ENCODE results near the gene GNS. TPM values are rescaled to one million over a fixed set of nuclear protein-coding genes. Genes with fewer than 3 reads are reported as not detected.

The GNS gene
- total and polyA plus RNA-seq, 8 donors, result 7.1 to 66.0 (median 26.0) TPM

GRCh38 chr12:64670019-64670418, 89.2 kb downstream of the GNS start:
- H3K27me3 ChIP-seq, result no peaks in the 10 kb centered on the region
- H3K36me3 ChIP-seq, result no peaks in the 10 kb centered on the region
- H3K9me3 ChIP-seq, result no peaks in the 10 kb centered on the region
- ATAC-seq (no peak), FAIRE-seq (no peak), DNase-seq (no peak)
- WGBS, 2 donors, result 35 to 44% methylated on average over 4 of the region's 4 CpGs
- H3K4me3 ChIP-seq, result no peak overlapping the region
- no peak for TF ChIP-seq CTCF (IDR thresholded peaks at IDR 0.05)
- intact Hi-C loops (cut with DNase I), result loop anchor here in 1 of 3 donors (10.0 kb wide), 1 partner anchor 65 kb away; no protein-coding TSS in a partner anchor
- H3K4me1 ChIP-seq, result peaks cover 66 to 93% (median 84%) of the 10 kb centered on the region in 3 donors
- H3K27ac ChIP-seq, result peak overlapping the region in 2 of 4 donors; percentile 71 to 81

GRCh38 chr12:64669270-64669842, 89.8 kb downstream of the GNS start:
- H3K27ac ChIP-seq, result peak overlapping the region in 3 of 4 donors; percentile 11 to 79 (median 71)
- peaks cover 68 to 91% (median 87%) of the 10 kb centered on the region in 3 donors for H3K4me1 ChIP-seq
- no peak overlapping the region for H3K4me3 ChIP-seq
- H3K9me3 ChIP-seq, result no peaks in the 10 kb centered on the region
- peak in 1 of 4 donors; percentile 18 for ATAC-seq
- WGBS, 2 donors, result 32 to 34% methylated on average over 10 of the region's 10 CpGs
- no peak for FAIRE-seq
- H3K27me3 ChIP-seq, result no peaks in the 10 kb centered on the region
- peak in 3 of 6 donors; percentile 29 to 67 (median 40) for DNase-seq
- no peaks in the 10 kb centered on the region for H3K36me3 ChIP-seq
- TF ChIP-seq CTCF (IDR thresholded peaks at IDR 0.05), result no peak
- intact Hi-C loops (cut with DNase I), result no loop called here

- H3K9me3 ChIP-seq, result no peaks in the 10 kb centered on the region
- 24 to 30% methylated on average over 2 of the region's 2 CpGs for WGBS, 2 donors
- no peaks in the 10 kb centered on the region for H3K27me3 ChIP-seq
- H3K36me3 ChIP-seq, result no peaks in the 10 kb centered on the region
- intact Hi-C loops (cut with DNase I), result no loop called here
- DNase-seq (no peak), ATAC-seq (no peak), FAIRE-seq (no peak)
- peaks cover 58 to 82% (median 73%) of the 10 kb centered on the region in 3 donors for H3K4me1 ChIP-seq
- TF ChIP-seq CTCF (IDR thresholded peaks at IDR 0.05), result no peak
- no peak overlapping the region for H3K4me3 ChIP-seq
- peak overlapping the region in 2 of 4 donors; percentile 10 to 86 for H3K27ac ChIP-seq
Measured at GRCh38 chr12:64667793-64668192, 91.4 kb downstream of the GNS start.

GRCh38 chr12:64666054-64666914, 92.9 kb downstream of the GNS start:
- no peaks in the 10 kb centered on the region for H3K36me3 ChIP-seq
- FAIRE-seq (no peak), DNase-seq (peak in 2 of 6 donors; percentile 60 to 70), ATAC-seq (peak; percentile 66 to 73 (median 72))
- TF ChIP-seq CTCF (IDR thresholded peaks at IDR 0.05), result no peak
- H3K27ac ChIP-seq, result peak overlapping the region; percentile 36 to 86 (median 80)
- intact Hi-C loops (cut with DNase I), result no loop called here
- peaks cover 46 to 68% (median 58%) of the 10 kb centered on the region in 3 donors for H3K4me1 ChIP-seq
- H3K9me3 ChIP-seq, result no peaks in the 10 kb centered on the region
- H3K4me3 ChIP-seq, result peak overlapping the region in 1 of 4 donors; percentile 21
- H3K27me3 ChIP-seq, result no peaks in the 10 kb centered on the region
- WGBS, 2 donors, result 15 to 19% methylated on average over 3 of the region's 3 CpGs

Data from pancreas (tissue), 10 donors.